ENCODE results near the gene LATS2.
"Not testable (repeated sequence)": the region's sequence is repeated elsewhere in the genome, so short reads cannot be mapped to it uniquely, and the experiment has no call there.

GRCh38 chr13:20961663-20962062, 99.7 kb downstream of the LATS2 start:
- not testable (repeated sequence) for TF ChIP-seq CTCF, POLR2A (IDR thresholded peaks at IDR 0.05)

Data from uterus (tissue), 2 donors.